GM04504 (cell line): ENCODE data around the gene CTSW.

Experiments used
- DNase-seq: peaks from one replicate; pipeline ENCODE4 v3.0.0-alpha.2; 2012; ENCODE audit warnings: low read depth

CTSW gene

GRCh38 chr11:65931773-65932557 lies 52.3 kb downstream of the CTSW start:
- DNase-seq = no peak

GRCh38 chr11:65932558-65932919 lies 52.9 kb downstream of the CTSW start:
- DNase-seq = no peak
